Stomach (tissue), 9 donors: ENCODE data around the gene ZSCAN5A. TPM values are rescaled to one million over a fixed set of nuclear protein-coding genes. Genes with fewer than 3 reads are reported as not detected.

Experiments used
- DNase-seq, 2 donors: peaks; one replicate each; pipeline versions ENCODE4 v3.0.0 to v3.0.0-alpha.2; 2013 to 2019
- H3K27ac ChIP-seq, 5 donors: fragments of 200-600 bp in 4 of 5; sonication (generic) in 4 of 5; one replicate each; pipeline ENCODE4 v1.5.1; 2013 to 2019; ENCODE audit warnings: mild to moderate bottlenecking in 1 of 5, moderate library complexity in 1 of 5
- H3K27me3 ChIP-seq, 3 donors: fragments of 200-600 bp; sonication (generic); one replicate each; pipeline ENCODE4 v1.5.1; 2017 to 2019; ENCODE audit warnings: mixed run types in 1 of 3
- H3K36me3 ChIP-seq, 4 donors: fragments of 200-600 bp; sonication (generic); 1 replicate in 3 of 4; 2 replicates in 1 of 4; pipeline ENCODE4 v1.5.1; 2016 to 2019
- H3K4me1 ChIP-seq, 4 donors: fragments of 200-600 bp; sonication (generic); one replicate each; pipeline ENCODE4 v1.5.1; 2016 to 2019
- H3K4me3 ChIP-seq, 4 donors: fragments of 200-600 bp; sonication (generic) in 3 of 4; one replicate each; pipeline ENCODE4 v1.5.1; 2016 to 2019; ENCODE audit warnings: mild to moderate bottlenecking in 1 of 4
- H3K9me3 ChIP-seq, 4 donors: fragments of 200-600 bp; sonication (generic); one replicate each; pipeline ENCODE4 v1.5.1; 2016 to 2019
- EP300 ChIP-seq: sonication (generic); formaldehyde crosslinking; IDR thresholded peaks from one replicate; pipeline ENCODE4 v1.6.1; 2017; ENCODE audit warnings: antibody characterized with exemption
- POLR2A ChIP-seq, 4 donors: fragments of 450-650 bp; IDR thresholded peaks; one replicate each; pipeline ENCODE4 v1.6.1; 2016; ENCODE audit warnings: antibody characterized with exemption in 4 of 4, control low read depth in 2 of 4, mild to moderate bottlenecking in 1 of 4, moderate library complexity in 1 of 4
- POLR2AphosphoS5 ChIP-seq, 3 donors: sonication (generic); formaldehyde crosslinking; IDR thresholded peaks; one replicate each; pipeline ENCODE4 v1.6.1; 2016; ENCODE audit warnings: antibody characterized with exemption in 3 of 3
- whole genome bisulfite sequencing, 5 donors: extraction: QIAGEN DNeasy Blood & Tissue Kit in 3 of 5; methylation state at CpG; one replicate each; pipeline versions ENCODE4 v1.1.5 to v1.1.7; 2013 to 2018; 5-methylcytosine and 5-hydroxymethylcytosine counted together
- intact Hi-C: fragments of 100-400 bp; cut with DNase I; formaldehyde crosslinking; loops from one replicate; pipeline ENCODE4 v1.15.1; 2023; ENCODE audit warnings: low total_unique reads
- polyA plus RNA-seq, 3 donors: library from polyadenylated mRNA; stranded (reverse); fragments of 200-250 nt; gene quantifications; one replicate each; pipeline ENCODE4 v1.2.3, GENCODE V29; 2013
- total RNA-seq, 5 donors: library from RNA; depleted of rRNA; stranded (reverse); fragments of >200 nt; gene quantifications; one replicate each; pipeline versions ENCODE4 v1.1.0 to v1.2.3, GENCODE V29; 2014 to 2016
- TF ChIP-seq, protein P1 (sequence below), 7 experiments: fragments of 450-650 bp in 4 of 7; fragments of 200-600 bp in 3 of 7; sonication (generic) in 3 of 7; IDR thresholded peaks; one replicate each; pipeline ENCODE4 v1.5.1; 2016 to 2019; ENCODE audit warnings: antibody characterized with exemption in 7 of 7, control low read depth in 2 of 7, mild to moderate bottlenecking in 1 of 7
- donor health status: healthy with polysubstance abuse.
- donor health status: Bipolar disorder and iron deficiency.
- donor health status: healthy.

Gene ZSCAN5A
- total and polyA plus RNA-seq, 8 donors = 0.89 to 21.6 (median 3.7) TPM; not detected in 1

DNA sequence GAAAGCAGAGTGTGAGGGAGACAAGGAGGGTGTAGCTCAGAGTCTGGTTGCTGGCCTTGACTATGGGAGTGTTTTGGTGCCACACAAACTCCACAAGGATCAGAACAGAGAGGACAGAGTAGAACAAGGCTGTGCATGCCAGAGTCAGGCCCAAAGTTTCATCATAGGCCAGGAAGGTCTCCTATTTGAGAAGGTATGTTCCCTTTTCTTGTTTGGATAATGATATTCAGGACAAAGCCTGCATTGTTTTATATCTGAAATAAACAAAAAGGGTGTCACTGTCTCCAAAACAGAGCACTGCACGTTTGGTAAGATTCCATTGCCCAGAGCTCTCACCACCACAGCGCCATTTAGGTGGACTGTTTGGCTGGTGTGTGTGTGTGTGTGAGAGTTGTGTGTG is 3.1 kb upstream of the ZSCAN5A start:
- 37 to 60% (median 49%) methylated on average over 2 of the region's 2 CpGs for WGBS, 5 donors
- TF ChIP-seq POLR2A (IDR thresholded peaks at IDR 0.05) = no peak
- no peak for TF ChIP-seq POLR2AphosphoS5 (IDR thresholded peaks at IDR 0.05)
- TF ChIP-seq, protein P1, sequence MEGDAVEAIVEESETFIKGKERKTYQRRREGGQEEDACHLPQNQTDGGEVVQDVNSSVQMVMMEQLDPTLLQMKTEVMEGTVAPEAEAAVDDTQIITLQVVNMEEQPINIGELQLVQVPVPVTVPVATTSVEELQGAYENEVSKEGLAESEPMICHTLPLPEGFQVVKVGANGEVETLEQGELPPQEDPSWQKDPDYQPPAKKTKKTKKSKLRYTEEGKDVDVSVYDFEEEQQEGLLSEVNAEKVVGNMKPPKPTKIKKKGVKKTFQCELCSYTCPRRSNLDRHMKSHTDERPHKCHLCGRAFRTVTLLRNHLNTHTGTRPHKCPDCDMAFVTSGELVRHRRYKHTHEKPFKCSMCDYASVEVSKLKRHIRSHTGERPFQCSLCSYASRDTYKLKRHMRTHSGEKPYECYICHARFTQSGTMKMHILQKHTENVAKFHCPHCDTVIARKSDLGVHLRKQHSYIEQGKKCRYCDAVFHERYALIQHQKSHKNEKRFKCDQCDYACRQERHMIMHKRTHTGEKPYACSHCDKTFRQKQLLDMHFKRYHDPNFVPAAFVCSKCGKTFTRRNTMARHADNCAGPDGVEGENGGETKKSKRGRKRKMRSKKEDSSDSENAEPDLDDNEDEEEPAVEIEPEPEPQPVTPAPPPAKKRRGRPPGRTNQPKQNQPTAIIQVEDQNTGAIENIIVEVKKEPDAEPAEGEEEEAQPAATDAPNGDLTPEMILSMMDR (IDR thresholded peaks at IDR 0.05) = no peak
- TF ChIP-seq EP300 = no peak
- peaks cover 10 to 24% (median 18%) of the 10 kb centered on the region in 4 donors for H3K4me1 ChIP-seq
- no peaks in the 10 kb centered on the region for H3K9me3 ChIP-seq
- no peak overlapping the region for H3K4me3 ChIP-seq
- H3K36me3 ChIP-seq = peaks cover 0 to 2% (median 0%) of the 10 kb centered on the region in 4 donors
- H3K27me3 ChIP-seq = no peaks in the 10 kb centered on the region
- intact Hi-C loops = no loop called here
- no peak for DNase-seq
- no peak overlapping the region for H3K27ac ChIP-seq

GRCh38 chr19:56316728-56317127 is 2.1 kb upstream of the ZSCAN5A start:
- Histone ChIP-seq H3K36me3 (peaks cover 0 to 8% (median 1%) of the 10 kb centered on the region in 4 donors), H3K27ac (no peak overlapping the region), H3K4me3 (no peak overlapping the region), H3K27me3 (no peaks in the 10 kb centered on the region), H3K4me1 (peaks cover 10 to 32% (median 18%) of the 10 kb centered on the region in 4 donors), H3K9me3 (no peaks in the 10 kb centered on the region)
- 79 to 100% (median 96%) methylated on average over 5 of the region's 5 CpGs for WGBS, 5 donors
- intact Hi-C loops = no loop called here
- no peak for TF ChIP-seq POLR2A (IDR thresholded peaks at IDR 0.05)
- no peak for TF ChIP-seq POLR2AphosphoS5 (IDR thresholded peaks at IDR 0.05)
- TF ChIP-seq EP300 = no peak
- TF ChIP-seq, protein P1 (IDR thresholded peaks at IDR 0.05) = no peak
- DNase-seq = no peak

DNA sequence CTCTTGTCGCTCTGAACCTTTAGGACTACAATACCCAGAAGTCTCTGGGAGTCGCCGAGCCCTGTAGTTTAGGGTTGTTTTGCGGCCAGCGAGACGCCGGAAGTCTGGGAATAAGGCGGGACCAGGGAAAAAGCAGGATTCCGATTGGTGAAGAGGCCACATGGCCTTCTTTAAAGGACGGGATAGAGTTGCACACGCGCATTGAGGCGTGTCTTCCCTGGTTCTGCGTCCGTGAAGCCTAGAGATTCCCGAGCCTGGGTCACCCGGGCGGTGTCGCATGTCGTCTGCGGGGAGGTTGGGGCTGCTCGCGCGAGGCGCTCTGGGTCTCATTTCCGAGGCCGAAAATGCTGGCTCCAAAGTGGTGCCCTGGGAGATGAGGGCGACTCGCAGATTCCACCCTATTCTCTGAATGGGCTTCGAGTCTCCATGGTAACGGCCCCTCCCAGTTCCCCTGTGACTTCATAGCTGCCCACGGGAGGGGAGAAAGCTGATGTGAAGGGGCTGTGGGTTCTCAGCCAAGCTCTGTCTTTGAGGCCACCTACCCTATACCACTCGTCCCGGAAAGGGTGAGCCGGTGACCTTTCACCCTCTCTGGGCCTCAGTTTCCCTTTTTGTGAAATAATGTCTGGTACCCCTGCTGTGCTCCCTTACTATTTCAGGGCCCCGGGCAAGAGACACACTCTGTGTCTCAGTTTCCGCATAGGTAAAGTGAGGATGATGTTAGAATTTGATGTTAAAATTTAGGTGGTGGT is 614 bp upstream of the ZSCAN5A start:
- Histone ChIP-seq H3K4me3 (peak overlapping the region; percentile 62 to 83 (median 66)), H3K27ac (peak overlapping the region; percentile 98 to 100 (median 99)), H3K4me1 (peaks cover 10 to 32% (median 18%) of the 10 kb centered on the region in 4 donors), H3K36me3 (peaks cover 0 to 18% (median 16%) of the 10 kb centered on the region in 4 donors), H3K27me3 (no peaks in the 10 kb centered on the region), H3K9me3 (no peaks in the 10 kb centered on the region)
- 1 to 3% (median 2%) methylated on average over 35 to 37 of the region's 37 CpGs for WGBS, 5 donors
- intact Hi-C loops = no loop called here
- DNase-seq = peak; percentile 94 to 99
- TF ChIP-seq EP300 (no peak), POLR2AphosphoS5 (IDR thresholded peaks at IDR 0.05) (peak; percentile 22 to 75 (median 35))

DNA sequence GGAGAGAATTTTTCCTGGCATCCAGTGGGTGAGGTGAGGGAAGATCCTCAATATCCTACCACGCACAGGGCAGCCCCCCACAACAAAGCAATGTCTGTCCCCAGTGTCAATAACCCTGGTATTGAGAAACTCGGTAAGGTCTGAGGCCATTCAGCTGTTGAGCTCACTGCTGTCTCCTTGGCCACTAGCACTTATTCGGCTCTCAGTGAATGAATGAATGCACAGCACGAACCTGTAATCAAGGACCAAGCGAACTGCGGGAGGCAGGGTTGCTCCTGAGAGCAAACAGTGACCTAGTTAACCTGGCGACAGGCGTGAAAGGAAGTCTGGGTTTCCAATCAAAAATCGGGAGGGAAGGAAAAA is 640 bp downstream of the ZSCAN5A start:
- H3K36me3 ChIP-seq = peaks cover 3 to 26% (median 17%) of the 10 kb centered on the region in 4 donors
- TF ChIP-seq POLR2A (IDR thresholded peaks at IDR 0.05) (no peak), POLR2AphosphoS5 (IDR thresholded peaks at IDR 0.05) (no peak), EP300 (no peak)
- TF ChIP-seq, protein P1 (IDR thresholded peaks at IDR 0.05) = no peak
- DNase-seq = no peak
- no peaks in the 10 kb centered on the region for H3K27me3 ChIP-seq
- H3K27ac ChIP-seq = peak overlapping the region; percentile 98 to 100 (median 99)
- intact Hi-C loops = no loop called here
- peaks cover 10 to 32% (median 18%) of the 10 kb centered on the region in 4 donors for H3K4me1 ChIP-seq
- no peaks in the 10 kb centered on the region for H3K9me3 ChIP-seq
- WGBS, 5 donors = 0 to 1% (median 0%) methylated on average over 8 to 9 of the region's 9 CpGs
- peak overlapping the region; percentile 62 to 83 (median 66) for H3K4me3 ChIP-seq
